Fibroblast of pulmonary artery (primary cell): Measurements from ENCODE around the gene NFKB2.

Experiments
- DNase-seq: peaks from one replicate; pipeline ENCODE4 v3.0.0-alpha.2; 2010; ENCODE audit warnings: low read depth
- H3K4me3 ChIP-seq: replicated peaks from 2 replicates; pipeline ENCODE4 v1.5.1; 2011; ENCODE audit warnings: low read depth, mild to moderate bottlenecking, control low read depth, low read length, moderate library complexity
- TF ChIP-seq, protein P1 (sequence below): IDR thresholded peaks from 2 replicates; pipeline ENCODE4 v1.5.1; 2011; ENCODE audit warnings: mild to moderate bottlenecking, control low read depth, low read length, inconsistent platforms; ENCODE audit errors: missing control alignments

Gene NFKB2

DNA sequence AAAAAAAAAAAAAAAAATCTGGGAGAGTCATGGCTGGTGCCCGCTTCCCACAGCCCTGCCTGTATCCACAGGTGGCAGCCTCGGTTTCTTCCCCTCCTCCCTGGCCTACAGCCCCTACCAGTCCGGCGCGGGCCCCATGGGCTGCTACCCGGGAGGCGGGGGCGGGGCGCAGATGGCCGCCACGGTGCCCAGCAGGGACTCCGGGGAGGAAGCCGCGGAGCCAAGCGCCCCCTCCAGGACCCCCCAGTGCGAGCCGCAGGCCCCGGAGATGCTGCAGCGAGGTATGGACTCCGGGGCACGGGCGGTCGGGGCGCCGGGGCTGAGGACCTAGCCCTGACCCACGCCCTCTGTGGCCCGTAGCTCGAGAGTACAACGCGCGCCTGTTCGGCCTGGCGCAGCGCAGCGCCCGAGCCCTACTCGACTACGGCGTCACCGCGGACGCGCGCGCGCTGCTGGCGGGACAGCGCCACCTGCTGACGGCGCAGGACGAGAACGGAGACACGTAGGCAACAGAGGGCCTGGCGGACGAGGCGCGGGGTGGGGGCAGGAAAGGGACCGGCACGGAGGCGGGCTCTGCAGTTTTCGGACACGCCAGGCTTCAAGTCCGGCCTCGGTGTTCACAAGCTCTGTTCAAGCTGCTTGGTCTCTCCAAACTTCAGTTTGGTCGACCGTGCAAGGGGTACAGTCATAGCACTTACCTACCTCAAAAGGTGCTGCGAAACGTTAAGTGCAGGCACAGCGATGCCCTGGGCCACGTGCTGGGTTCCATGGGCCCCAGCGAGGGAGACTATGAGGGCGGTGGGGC, 3.9 kb downstream of the NFKB2 start:
- H3K4me3 ChIP-seq = peak overlapping the region; percentile 49
- peak; percentile 88 for DNase-seq
- TF ChIP-seq, protein P1, sequence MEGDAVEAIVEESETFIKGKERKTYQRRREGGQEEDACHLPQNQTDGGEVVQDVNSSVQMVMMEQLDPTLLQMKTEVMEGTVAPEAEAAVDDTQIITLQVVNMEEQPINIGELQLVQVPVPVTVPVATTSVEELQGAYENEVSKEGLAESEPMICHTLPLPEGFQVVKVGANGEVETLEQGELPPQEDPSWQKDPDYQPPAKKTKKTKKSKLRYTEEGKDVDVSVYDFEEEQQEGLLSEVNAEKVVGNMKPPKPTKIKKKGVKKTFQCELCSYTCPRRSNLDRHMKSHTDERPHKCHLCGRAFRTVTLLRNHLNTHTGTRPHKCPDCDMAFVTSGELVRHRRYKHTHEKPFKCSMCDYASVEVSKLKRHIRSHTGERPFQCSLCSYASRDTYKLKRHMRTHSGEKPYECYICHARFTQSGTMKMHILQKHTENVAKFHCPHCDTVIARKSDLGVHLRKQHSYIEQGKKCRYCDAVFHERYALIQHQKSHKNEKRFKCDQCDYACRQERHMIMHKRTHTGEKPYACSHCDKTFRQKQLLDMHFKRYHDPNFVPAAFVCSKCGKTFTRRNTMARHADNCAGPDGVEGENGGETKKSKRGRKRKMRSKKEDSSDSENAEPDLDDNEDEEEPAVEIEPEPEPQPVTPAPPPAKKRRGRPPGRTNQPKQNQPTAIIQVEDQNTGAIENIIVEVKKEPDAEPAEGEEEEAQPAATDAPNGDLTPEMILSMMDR = peak; percentile 57

DNA sequence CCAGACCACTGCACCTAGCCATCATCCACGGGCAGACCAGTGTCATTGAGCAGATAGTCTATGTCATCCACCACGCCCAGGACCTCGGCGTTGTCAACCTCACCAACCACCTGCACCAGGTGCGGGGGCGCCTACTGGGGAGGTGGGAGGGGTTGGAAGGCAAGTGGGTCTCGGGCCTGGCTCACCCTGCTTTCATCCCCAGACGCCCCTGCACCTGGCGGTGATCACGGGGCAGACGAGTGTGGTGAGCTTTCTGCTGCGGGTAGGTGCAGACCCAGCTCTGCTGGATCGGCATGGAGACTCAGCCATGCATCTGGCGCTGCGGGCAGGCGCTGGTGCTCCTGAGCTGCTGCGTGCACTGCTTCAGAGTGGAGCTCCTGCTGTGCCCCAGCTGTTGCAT, 4.6 kb downstream of the NFKB2 start:
- H3K4me3 ChIP-seq = no peak overlapping the region
- DNase-seq = no peak

DNA sequence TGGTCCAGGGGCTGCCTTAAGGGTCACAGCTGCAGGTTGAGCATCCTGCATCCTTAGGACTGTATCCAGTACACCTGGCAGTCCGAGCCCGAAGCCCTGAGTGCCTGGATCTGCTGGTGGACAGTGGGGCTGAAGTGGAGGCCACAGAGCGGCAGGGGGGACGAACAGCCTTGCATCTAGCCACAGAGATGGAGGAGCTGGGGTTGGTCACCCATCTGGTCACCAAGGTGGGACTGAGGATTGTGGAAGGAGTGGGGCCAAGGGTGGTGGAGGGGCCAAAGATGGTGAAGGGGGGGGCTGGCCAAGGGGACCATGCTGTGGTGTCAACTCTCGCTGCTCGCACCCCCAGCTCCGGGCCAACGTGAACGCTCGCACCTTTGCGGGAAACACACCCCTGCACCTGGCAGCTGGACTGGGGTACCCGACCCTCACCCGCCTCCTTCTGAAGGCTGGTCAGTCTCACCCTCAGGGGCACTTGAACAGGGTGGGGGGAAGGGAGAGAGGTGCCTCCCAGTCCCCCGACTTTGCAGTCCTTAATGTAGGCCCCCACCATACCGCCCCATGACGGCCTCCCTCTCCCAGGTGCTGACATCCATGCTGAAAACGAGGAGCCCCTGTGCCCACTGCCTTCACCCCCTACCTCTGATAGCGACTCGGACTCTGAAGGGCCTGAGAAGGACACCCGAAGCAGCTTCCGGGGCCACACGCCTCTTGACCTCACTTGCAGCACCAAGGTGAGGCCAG, 5.3 kb downstream of the NFKB2 start:
- TF ChIP-seq, protein P1 = no peak

More for the DNA sequence above, 4.6 kb downstream of the NFKB2 start:
- TF ChIP-seq, protein P1 = no peak

DNA sequence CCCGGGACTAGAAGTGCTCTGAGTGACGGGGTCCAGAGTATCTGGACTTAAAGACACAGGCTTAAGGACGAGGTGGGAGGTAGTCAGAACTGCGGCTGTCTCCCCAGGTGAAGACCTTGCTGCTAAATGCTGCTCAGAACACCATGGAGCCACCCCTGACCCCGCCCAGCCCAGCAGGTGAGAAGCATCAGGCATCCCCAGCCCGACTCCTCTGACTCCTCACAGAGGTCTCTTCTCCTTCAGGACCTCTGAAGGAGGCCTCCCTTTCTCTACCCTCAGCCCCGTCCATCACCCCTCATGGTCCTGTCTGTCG, 5.8 kb downstream of the NFKB2 start:
- TF ChIP-seq, protein P1 = no peak
- no peak for DNase-seq
- H3K4me3 ChIP-seq = no peak overlapping the region

More for the DNA sequence above, 5.3 kb downstream of the NFKB2 start:
- no peak overlapping the region for H3K4me3 ChIP-seq
- no peak for DNase-seq

DNA sequence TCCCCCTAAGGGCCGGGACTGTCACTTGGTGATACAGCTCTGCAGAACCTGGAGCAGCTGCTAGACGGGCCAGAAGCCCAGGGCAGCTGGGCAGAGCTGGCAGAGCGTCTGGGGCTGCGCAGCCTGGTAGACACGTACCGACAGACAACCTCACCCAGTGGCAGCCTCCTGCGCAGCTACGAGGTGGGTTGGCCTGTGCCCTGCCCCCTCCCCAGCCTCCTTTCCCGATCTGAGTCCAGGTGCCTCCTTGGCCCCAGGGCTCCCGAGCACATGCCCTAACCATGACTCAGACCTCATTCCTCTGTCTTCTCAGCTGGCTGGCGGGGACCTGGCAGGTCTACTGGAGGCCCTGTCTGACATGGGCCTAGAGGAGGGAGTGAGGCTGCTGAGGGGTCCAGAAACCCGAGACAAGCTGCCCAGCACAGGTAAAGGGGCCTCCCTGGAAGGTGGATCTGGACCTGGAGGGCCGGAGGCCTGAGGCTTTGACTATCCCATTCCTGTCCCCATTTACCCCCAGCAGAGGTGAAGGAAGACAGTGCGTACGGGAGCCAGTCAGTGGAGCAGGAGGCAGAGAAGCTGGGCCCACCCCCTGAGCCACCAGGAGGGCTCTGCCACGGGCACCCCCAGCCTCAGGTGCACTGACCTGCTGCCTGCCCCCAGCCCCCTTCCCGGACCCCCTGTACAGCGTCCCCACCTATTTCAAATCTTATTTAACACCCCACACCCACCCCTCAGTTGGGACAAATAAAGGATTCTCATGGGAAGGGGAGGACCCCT, 6.4 kb downstream of the NFKB2 start:
- DNase-seq = no peak
- TF ChIP-seq, protein P1 = no peak

DNA sequence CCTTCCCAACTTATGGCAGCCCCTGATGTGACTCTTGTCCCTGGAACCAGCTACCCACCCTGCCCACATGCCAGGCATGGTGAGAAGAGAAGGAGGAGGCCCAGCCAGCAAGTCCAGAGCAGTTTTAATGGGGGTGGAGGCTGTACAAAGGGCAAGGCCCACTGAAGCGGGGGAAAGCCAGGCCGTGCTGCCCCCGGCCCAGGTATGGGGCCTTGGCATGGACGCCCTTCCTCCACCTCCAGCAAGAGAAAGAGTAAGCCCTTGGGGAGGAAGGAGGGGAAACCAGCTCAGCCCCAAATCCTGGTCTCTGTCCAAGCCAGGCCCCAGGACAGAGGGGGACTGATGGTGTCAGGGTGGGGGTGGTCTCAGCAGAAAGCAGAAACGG, 7.0 kb downstream of the NFKB2 start:
- TF ChIP-seq, protein P1 = no peak
- H3K4me3 ChIP-seq = no peak overlapping the region
- no peak for DNase-seq

More for the DNA sequence above, 6.4 kb downstream of the NFKB2 start:
- H3K4me3 ChIP-seq = no peak overlapping the region
